Karpas-422 (cell line): ENCODE data around the gene ZBTB48. TPM values are rescaled to one million over a fixed set of nuclear protein-coding genes. Genes with fewer than 3 reads are reported as not detected.

Experiments used
- DNase-seq: peaks from one replicate; pipeline ENCODE4 v3.0.0-alpha.2; 2015
- H2AFZ ChIP-seq: fragments of 200-600 bp; sonication (generic); 2 replicates; pipeline ENCODE4 v1.6.1; 2014; ENCODE audit warnings: antibody characterized with exemption, low read length, mixed read lengths
- H3K27ac ChIP-seq: fragments of 200-600 bp; sonication (generic); 2 replicates; pipeline ENCODE4 v1.5.1; 2014; ENCODE audit warnings: mild to moderate bottlenecking, low read length, moderate library complexity
- H3K27me3 ChIP-seq: fragments of 200-600 bp; sonication (generic); 2 replicates; pipeline ENCODE4 v1.6.1; 2014; ENCODE audit warnings: low read length, mixed read lengths
- H3K36me3 ChIP-seq: fragments of 200-600 bp; sonication (generic); 2 replicates; pipeline ENCODE4 v1.6.1; 2014; ENCODE audit warnings: low read length, mixed read lengths; ENCODE audit not compliant: insufficient read depth
- H3K4me1 ChIP-seq: fragments of 200-600 bp; sonication (generic); 2 replicates; pipeline ENCODE4 v1.6.1; 2014; ENCODE audit warnings: mild to moderate bottlenecking, low read length, mixed read lengths
- H3K4me2 ChIP-seq: fragments of 200-600 bp; sonication (generic); 2 replicates; pipeline ENCODE4 v1.6.1; 2014; ENCODE audit warnings: low read length, low read depth, mild to moderate bottlenecking; ENCODE audit not compliant: poor library complexity, severe bottlenecking
- H3K4me3 ChIP-seq: fragments of 200-600 bp; sonication (generic); 2 replicates; pipeline ENCODE4 v1.5.1; 2014; ENCODE audit warnings: mild to moderate bottlenecking, antibody characterized with exemption, low read length, mixed read lengths
- H3K79me2 ChIP-seq: fragments of 200-600 bp; sonication (generic); 2 replicates; pipeline ENCODE4 v1.6.1; 2014; ENCODE audit warnings: mild to moderate bottlenecking, low read length, mixed read lengths
- H3K9ac ChIP-seq: fragments of 200-600 bp; sonication (generic); 2 replicates; pipeline ENCODE4 v1.6.0; 2014; ENCODE audit warnings: low read length
- H3K9me2 ChIP-seq: fragments of 200-600 bp; sonication (generic), shearing (Covaris generic); replicated peaks from 2 replicates; pipeline ENCODE4 v1.6.0; 2014; ENCODE audit warnings: mild to moderate bottlenecking, low read length, moderate library complexity; ENCODE audit not compliant: insufficient read depth
- H3K9me3 ChIP-seq: fragments of 300-700, 200-600 bp; sonication (generic); 2 replicates; pipeline ENCODE4 v1.6.1; 2014; ENCODE audit warnings: low read length, mixed read lengths
- H4K20me1 ChIP-seq: fragments of 200-600 bp; sonication (generic); 2 replicates; pipeline ENCODE4 v1.6.1; 2014; ENCODE audit warnings: mild to moderate bottlenecking, antibody characterized with exemption, low read length, low read depth; ENCODE audit not compliant: insufficient read depth
- total RNA-seq: library from RNA; depleted of rRNA; stranded (reverse); fragments of >200 nt; shearing (Covaris generic); gene quantifications from 2 replicates; pipeline ENCODE4 v1.2.3, GENCODE V29; 2014; ENCODE audit warnings: low replicate concordance

Gene ZBTB48
- total RNA-seq, 1 experiment from 2014 or later, result 36.3 TPM

DNA sequence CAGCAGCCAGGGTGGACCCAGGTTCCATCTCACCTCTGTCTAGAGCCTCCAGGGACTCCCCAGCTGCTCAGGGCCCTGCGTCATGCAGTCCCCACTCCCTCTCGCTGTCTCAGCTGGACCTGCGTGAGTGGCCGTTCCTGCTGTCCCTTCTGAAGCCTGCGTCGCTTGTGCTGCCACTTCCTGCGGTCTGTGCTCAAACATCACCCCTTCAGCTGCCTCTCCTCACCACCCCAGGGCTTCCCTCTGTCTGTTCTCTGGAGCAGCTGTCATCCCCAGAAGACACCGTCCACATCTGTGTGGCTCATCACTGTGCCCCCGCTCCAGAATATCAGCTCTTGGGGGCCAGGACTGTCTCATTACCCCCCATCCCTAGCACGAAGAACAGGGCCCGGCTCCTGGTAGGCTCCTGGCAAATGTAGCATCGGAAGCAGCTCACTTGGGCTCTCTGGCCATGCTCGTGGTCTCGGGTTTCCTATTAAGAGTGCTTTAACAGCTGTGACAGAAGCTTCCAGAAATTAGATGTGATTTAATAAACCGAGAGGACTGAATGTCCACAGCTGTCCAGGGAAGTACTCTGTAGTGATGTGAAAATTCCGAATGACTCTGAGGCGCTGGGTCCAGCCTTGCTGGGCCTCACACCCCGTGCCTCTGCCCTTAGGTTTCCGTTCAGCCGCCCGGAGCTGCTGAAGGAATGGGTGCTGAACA is 48.2 kb downstream of the ZBTB48 start:
- Histone ChIP-seq H3K4me1 (peaks cover 23% of the 10 kb centered on the region), H3K9me3 (no peaks in the 10 kb centered on the region), H3K4me2 (no peak overlapping the region), H3K9ac (no peak overlapping the region), H3K27me3 (no peaks in the 10 kb centered on the region), H3K36me3 (0 out of 2 replicates have a peak, but pooled peaks cover 3% of the 10 kb centered on the region), H4K20me1 (no peaks in the 10 kb centered on the region), H3K79me2 (peaks cover 28% of the 10 kb centered on the region), H3K4me3 (no peak overlapping the region), H3K27ac (no peak overlapping the region), H3K9me2 (no peaks in the 10 kb centered on the region), H2AFZ (no peak overlapping the region)
- DNase-seq, result no peak

DNA sequence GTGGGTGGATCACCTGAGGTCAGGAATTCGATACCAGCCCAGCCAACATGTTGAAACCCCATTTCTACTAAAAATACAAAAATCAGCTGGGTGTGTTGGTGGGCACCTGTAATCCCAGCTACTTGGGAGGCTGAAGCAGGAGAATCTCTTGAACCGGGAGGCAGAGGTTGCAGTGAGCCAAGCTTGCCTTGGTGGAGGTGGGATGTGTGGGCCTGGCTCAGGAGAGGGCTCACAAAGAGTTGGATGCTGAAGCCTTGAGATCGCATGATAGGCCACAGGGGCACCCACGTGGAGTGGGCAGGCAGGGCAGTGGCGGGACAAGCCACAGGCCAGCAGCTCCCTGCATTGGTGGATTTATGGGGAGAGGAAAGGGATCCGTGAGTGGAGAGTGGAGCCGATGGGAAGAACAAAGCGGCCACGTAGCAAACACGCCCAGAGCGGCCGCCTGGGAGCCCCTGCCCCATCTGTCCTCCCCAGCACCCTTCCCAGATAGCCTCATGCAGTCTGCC is 49.2 kb downstream of the ZBTB48 start:
- Histone ChIP-seq H3K9me2 (no peaks in the 10 kb centered on the region), H3K4me2 (no peak overlapping the region), H4K20me1 (no peaks in the 10 kb centered on the region), H3K36me3 (0 out of 2 replicates have a peak, but pooled peaks cover 4% of the 10 kb centered on the region), H3K9me3 (no peaks in the 10 kb centered on the region), H2AFZ (no peak overlapping the region), H3K27me3 (no peaks in the 10 kb centered on the region), H3K79me2 (peaks cover 28% of the 10 kb centered on the region), H3K9ac (no peak overlapping the region), H3K4me3 (no peak overlapping the region), H3K27ac (no peak overlapping the region), H3K4me1 (peaks cover 12% of the 10 kb centered on the region)
- no peak for DNase-seq

DNA sequence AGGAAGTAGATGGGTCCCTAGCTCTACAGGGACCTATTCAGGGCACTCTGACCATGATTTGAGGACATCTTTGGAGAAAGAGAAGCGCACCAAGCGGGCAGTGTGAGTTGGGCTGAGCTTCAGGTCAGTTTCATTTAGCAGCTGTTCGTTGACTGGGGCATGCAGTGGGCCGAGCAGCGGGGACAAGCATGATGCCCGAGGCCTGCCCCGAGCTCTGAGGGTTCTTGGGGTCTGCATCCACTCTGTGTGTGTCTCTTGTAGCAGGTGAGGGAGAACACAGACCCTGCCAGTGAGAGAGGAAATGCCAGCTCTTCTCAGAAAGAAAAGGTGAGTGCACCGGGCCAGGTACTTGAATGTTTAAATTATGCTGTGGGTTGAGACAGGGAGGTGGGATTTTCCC is 50.2 kb downstream of the ZBTB48 start:
- Histone ChIP-seq H3K79me2 (peaks cover 28% of the 10 kb centered on the region), H3K4me1 (peaks cover 7% of the 10 kb centered on the region), H4K20me1 (no peaks in the 10 kb centered on the region), H3K4me3 (no peak overlapping the region), H3K9ac (no peak overlapping the region), H3K27ac (no peak overlapping the region), H3K4me2 (no peak overlapping the region), H3K9me2 (no peaks in the 10 kb centered on the region), H3K36me3 (0 out of 2 replicates have a peak, but pooled peaks cover 4% of the 10 kb centered on the region), H3K9me3 (no peaks in the 10 kb centered on the region), H3K27me3 (no peaks in the 10 kb centered on the region), H2AFZ (no peak overlapping the region)
- no peak for DNase-seq

DNA sequence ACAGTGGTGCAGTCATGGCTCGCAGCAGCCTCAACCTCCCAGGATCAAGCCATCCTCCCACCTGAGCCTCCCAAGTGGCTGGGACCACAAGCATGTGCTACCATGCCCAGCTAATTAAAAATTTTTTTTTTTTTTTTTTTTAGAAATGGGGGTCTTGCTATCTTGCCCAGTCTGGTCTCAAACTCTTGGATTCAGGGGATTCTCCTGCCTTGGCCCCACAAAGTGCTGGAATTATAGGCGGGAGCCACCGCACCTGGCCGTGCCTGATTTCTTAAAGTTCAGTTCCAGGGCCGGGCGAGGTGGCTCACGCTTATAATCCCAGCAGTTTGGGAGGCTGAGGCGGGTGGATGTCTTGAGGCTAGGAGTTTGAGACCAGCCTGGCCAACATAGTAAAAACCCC is 51.3 kb downstream of the ZBTB48 start:
- Histone ChIP-seq H3K9me2 (no peaks in the 10 kb centered on the region), H3K4me1 (peaks cover 8% of the 10 kb centered on the region), H3K27ac (no peak overlapping the region), H3K4me2 (no peak overlapping the region), H3K9ac (no peak overlapping the region), H4K20me1 (no peaks in the 10 kb centered on the region), H2AFZ (no peak overlapping the region), H3K27me3 (no peaks in the 10 kb centered on the region), H3K79me2 (peaks cover 20% of the 10 kb centered on the region), H3K4me3 (no peak overlapping the region), H3K9me3 (no peaks in the 10 kb centered on the region), H3K36me3 (0 out of 2 replicates have a peak, but pooled peaks cover 4% of the 10 kb centered on the region)
- no peak for DNase-seq

DNA sequence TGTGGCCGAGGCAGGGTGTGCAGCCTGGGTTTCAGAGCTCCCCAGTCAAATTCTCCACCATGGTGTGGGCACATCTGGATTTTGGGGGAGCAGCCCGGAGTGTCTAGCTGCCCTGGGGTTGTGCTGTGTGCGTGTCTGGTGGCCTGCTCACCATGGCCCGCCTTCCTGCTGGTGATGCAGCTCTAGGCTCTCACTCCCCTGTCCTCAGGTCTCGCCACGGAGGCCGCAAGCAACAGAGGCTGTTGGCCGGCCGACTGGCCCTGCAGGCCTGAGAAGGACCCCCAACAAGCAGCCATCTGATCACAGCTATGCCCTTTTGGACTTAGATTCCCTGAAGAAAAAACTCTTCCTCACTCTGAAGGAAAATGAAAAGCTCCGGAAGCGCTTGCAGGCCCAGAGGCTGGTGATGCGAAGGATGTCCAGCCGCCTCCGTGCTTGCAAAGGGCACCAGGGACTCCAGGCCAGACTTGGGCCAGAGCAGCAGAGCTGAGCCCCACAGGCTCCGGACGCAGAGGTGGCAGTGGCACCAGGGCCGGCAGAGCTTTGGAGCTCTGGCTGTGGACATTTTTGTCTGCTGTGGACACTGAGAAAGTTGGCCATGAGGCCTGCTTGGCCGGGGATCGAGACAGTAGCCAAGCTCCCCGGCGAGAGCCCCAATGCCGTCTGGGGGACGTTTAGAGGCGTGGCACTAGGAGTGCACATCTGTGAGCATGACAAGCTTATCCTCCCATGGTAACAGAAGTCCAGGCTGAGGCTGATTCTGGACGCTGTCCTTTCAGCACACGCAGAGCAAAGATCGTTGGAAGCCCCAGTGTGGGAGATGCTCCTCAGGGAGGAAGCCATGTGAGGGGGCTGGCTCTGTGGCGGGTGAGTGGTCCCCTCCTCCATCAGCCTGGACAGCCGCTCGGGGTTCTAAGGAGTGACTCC is 53.1 kb downstream of the ZBTB48 start:
- no peaks in the 10 kb centered on the region for H3K9me2 ChIP-seq
- H3K36me3 ChIP-seq, result peaks cover 14% of the 10 kb centered on the region; the same call in 1 of the 2 replicates
- no peak overlapping the region for H3K27ac ChIP-seq
- no peak overlapping the region for H3K4me3 ChIP-seq
- peaks cover 2% of the 10 kb centered on the region; the same call in 1 of the 2 replicates for H3K79me2 ChIP-seq
- H3K9me3 ChIP-seq, result no peaks in the 10 kb centered on the region
- H3K4me2 ChIP-seq, result no peak overlapping the region
- H3K27me3 ChIP-seq, result no peaks in the 10 kb centered on the region
- no peak overlapping the region for H3K9ac ChIP-seq
- no peaks in the 10 kb centered on the region for H4K20me1 ChIP-seq
- H2AFZ ChIP-seq, result no peak overlapping the region
- DNase-seq, result no peak
- H3K4me1 ChIP-seq, result peaks cover 12% of the 10 kb centered on the region

DNA sequence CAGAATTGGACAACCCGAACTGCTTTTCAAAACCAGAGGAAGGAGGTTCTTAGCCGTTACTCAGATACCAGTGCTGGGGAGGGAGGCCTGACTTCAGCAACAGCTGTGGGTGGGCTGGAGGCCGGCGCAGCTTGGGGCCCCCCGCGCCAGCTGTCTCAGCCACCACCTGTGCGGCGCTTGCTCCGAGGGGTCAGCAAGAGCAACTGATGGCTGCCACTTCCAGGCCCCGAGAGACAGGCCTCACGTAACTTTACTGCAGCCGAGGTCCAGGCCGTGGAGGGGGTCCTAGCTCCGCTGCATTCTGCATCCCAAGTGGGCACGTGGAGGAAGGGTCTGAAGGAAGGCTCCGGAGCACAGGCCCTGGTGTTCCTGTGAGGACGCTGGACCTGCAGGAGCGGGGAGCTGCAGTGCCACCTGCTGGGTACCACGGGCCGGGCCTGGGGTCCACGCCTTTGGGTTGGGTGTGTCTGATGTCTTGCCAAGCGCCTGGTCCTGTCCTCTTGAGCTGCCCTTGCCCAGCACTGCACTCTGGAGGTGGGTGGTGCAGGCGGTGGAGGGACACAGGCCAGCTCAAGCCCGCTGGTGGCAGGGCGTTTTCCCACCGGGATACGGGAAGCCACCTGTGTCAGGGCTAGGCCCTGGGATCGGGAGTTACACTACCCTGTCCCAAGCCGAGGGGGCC is 54.7 kb downstream of the ZBTB48 start:
- H3K9ac ChIP-seq, result no peak overlapping the region
- no peaks in the 10 kb centered on the region for H3K9me3 ChIP-seq
- H3K4me2 ChIP-seq, result no peak overlapping the region
- peaks cover 12% of the 10 kb centered on the region for H3K4me1 ChIP-seq
- no peaks in the 10 kb centered on the region for H3K79me2 ChIP-seq
- H2AFZ ChIP-seq, result no peak overlapping the region
- no peak overlapping the region for H3K27ac ChIP-seq
- peak; percentile 71 for DNase-seq
- H3K36me3 ChIP-seq, result peaks cover 21% of the 10 kb centered on the region; the same call in 1 of the 2 replicates
- H3K27me3 ChIP-seq, result no peaks in the 10 kb centered on the region
- H4K20me1 ChIP-seq, result no peaks in the 10 kb centered on the region
- H3K4me3 ChIP-seq, result no peak overlapping the region
- H3K9me2 ChIP-seq, result no peaks in the 10 kb centered on the region

DNA sequence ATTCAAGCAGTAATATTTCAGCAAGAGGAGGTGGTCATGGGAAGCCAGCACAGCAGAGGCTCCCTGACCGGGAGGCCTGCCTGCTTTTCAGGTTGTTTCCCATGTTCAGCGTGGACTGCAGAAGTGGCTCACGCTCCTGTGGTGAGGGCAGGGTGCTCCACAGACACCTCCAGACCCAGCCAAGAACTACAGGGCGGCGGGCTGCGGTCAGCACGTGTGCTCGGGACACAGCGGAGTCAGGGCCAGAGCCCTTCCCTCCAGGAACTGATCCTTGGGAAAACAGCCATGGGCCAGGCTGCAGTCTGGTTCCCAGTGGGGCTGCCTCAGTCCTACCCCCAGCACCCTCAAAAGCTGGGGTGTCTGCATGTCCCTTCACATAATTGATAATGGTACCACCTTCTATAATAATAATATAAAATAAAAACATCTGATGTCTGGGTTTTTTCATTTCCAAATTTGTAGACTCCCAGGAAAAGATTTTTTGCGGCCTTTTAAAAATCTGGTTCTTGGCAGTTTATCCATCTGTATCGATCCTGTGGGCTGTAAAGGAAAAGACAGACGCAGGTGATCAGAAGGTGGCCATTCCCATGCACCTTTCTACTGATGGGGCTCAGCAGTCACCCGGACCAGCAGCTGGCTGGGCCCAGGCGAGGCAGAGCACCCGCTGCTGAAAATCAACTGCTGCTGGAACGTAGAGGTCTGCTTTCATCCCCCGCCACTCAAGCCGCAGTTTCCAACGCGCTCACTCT is 55.5 kb downstream of the ZBTB48 start:
- no peaks in the 10 kb centered on the region for H3K27me3 ChIP-seq
- H3K4me2 ChIP-seq, result no peak overlapping the region
- no peaks in the 10 kb centered on the region for H4K20me1 ChIP-seq
- H3K4me1 ChIP-seq, result peaks cover 12% of the 10 kb centered on the region
- H3K4me3 ChIP-seq, result no peak overlapping the region
- no peak for DNase-seq
- no peaks in the 10 kb centered on the region for H3K9me2 ChIP-seq
- no peak overlapping the region for H3K9ac ChIP-seq
- peaks cover 24% of the 10 kb centered on the region; the same call in 1 of the 2 replicates for H3K36me3 ChIP-seq
- no peak overlapping the region for H2AFZ ChIP-seq
- H3K27ac ChIP-seq, result no peak overlapping the region
- H3K79me2 ChIP-seq, result no peaks in the 10 kb centered on the region
- no peaks in the 10 kb centered on the region for H3K9me3 ChIP-seq
